Stimulated activated naive CD8-positive, alpha-beta T cell treated with anti-CD3 and anti-CD28 coated beads, Interleukin-15, Interleukin-2, amounts not matched to agents 100 U/mL and 50 U/mL, for 24 hours (primary cell): ENCODE results near the gene MOCS2.
"Not testable (repeated sequence)": the region's sequence is repeated elsewhere in the genome, so short reads cannot be mapped to it uniquely, and the experiment has no call there.

Experiments
- ATAC-seq: fragments of 150-1000 bp; cut with Tn5 transposase; one replicate; pipeline ENCODE4 v1.10.0; 2021
- DNase-seq: peaks from one replicate; pipeline ENCODE4 v3.0.0; 2021

MOCS2 gene, protein sequence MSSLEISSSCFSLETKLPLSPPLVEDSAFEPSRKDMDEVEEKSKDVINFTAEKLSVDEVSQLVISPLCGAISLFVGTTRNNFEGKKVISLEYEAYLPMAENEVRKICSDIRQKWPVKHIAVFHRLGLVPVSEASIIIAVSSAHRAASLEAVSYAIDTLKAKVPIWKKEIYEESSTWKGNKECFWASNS

DNA sequence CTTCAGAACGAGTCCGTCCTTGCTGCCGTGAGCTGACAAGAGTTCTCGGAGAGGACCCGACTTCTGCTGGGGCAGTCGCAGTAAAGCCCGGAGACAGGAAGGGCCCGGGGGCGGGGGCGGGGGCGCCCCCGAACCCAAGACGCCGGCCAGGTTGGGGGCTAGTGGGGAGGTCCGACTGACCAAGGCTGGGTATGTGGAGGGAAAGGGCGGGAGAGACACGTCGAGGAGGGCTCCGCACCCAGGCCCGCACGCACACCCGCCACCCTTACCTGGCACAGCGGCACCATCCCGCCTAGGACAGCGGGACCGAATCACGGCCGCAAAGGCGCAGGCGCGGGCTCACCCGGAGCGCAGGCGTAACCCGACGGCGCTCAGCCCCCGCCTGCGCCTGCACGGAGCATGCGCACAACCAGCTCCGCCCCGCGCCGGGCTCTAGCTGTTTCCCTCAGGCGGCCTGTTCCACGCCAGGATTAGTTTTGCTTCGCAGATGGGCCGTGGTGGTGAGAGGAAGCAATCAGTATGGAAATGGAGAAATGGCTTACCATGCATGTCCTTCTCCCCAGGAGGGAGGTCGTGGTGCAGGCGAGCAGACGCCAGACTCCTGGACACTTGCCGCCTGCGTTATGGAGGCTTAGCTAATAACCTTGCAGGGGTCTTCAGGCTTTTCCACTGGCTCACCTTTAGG lies at the start of gene MOCS2:
Gene MOCS2 (minus strand): TSS at position 315 of the 685 bp plus-strand sequence. CDS start 2,583 bp downstream, outside the sequence.
- DNase-seq (peak; percentile 92), ATAC-seq (peak; percentile 99)

DNA sequence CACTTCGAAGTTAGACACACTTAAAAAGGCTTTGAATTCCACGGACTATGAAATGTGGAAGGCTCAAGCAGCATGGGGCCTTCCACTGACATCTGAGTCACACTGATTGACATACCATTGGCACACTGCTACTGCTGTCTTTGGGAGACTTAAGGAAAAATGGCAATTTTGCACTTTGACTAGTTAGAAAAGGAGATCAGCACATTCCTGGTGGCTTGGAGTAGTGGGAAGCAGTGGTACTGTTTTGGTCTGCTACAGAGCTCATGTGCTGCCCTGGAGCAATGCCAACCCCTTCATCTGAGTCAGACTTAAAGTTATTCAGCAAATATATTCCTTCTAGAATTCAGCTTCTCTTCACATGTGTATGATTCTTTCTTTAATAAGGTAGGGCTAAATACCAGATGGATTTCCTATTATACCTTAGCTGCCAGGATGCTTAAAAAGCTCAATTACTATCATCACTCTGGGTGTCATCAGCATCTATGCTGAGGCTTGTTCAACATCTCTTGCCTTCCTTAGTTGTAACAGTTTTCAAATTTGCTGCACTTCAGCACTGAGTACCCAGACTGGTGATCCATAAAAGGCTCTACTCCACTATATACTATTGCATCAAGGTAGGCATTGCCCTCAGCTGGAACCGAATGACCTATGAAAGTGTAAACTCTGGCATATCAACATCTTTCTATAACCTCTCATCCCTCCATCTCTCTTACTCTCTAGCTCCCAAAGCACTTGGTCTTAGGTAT lies 42.3 kb upstream of the MOCS2 start:
- no peak for DNase-seq
- ATAC-seq, result no peak

DNA sequence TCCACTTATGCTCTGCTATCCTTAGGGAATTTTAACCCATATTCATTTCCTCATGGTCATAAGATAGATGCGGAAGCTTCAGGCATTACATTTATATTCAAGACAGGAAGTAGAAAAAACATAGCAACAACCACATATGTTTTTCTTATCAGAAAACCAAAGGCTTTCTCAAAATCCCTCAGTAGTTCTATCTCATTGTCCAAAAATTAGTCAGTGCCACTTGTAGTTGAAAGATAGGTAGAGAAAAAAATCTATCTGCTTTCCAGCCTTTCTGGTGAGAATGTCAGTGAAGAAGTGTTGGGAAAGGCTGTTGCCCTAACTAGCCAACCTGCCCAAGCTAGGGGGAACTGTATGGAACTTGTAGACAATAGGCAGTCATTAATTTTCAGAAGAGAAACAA lies 23.5 kb upstream of the MOCS2 start:
- DNase-seq, result no peak
- ATAC-seq, result no peak

DNA sequence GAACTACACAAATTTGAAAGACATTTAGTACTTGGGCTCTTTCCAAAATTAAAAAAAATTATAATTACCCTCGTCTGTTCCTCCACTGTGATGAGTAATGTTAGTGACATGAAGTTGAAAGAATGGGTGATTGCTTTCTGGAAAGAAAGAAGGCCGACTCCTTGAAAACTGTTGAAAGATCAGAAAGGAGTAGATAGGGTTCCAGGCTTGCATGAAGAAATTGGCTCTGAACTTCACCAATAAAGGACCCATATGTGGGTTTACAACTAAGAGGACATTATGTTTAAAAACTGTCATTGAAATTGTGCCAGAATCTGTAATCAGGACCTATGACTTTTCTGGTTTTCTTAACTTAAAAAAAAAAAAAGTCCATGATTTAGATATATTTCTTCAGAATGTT lies 20.7 kb upstream of the MOCS2 start:
- no peak for DNase-seq
- ATAC-seq, result no peak

DNA sequence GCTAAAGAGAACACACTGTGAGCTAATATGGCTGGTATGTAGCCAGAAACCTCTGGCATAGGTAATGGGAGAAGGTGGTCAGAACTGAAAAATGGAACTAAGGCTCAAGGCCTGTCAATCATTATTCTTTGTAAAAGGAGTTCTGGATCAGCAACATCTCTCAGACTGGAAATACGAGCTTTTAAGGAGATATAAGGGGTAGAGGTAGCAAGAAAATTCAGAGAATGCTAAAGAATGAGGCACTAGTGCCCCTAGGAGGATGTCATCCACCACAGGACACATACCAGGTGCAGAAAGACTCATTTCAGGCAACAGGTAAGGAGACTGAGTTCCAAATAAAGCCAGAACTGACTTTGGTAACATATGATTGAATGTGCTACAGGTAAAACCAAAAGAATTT lies 18.9 kb upstream of the MOCS2 start:
- ATAC-seq (no peak), DNase-seq (no peak)

DNA sequence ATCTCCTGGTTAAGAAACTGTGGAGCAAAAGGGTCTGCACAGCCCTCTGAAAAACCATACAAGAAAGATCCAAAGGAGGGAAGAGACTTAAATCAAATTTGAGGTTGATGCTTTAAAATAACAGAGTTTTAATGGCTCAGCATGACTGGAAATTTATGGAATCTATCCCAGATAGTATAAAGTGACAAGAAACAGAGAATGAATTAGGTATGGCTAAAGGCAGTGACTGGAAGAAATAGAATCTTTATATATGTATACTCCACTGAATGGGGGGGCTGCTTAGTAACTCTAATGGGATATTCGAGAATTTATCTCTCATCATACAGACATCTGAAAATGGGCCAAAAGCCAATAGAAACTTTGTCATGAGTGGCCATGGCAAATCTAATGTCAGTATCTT lies 17.6 kb upstream of the MOCS2 start:
- ATAC-seq, result no peak
- DNase-seq, result no peak

DNA sequence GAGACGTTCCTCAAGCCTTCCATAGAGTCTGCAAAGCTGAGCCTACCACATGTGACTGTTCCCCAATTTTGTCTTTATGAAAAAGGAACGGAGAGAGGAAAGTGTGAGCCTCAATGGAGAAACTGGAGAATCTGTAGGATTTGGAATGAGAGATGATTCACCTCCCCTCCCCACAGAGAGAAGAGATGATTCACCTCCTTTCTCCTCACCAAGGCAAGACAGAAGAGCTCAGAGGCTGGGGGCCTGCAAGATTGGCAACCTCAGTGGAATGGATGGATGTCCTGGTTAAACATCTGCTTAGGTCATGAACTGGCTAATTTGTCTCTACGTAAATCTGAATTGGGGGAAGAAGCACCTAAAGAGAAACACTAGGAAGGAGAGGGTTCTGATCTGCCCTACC lies 17.0 kb upstream of the MOCS2 start:
- DNase-seq (no peak), ATAC-seq (no peak)

DNA sequence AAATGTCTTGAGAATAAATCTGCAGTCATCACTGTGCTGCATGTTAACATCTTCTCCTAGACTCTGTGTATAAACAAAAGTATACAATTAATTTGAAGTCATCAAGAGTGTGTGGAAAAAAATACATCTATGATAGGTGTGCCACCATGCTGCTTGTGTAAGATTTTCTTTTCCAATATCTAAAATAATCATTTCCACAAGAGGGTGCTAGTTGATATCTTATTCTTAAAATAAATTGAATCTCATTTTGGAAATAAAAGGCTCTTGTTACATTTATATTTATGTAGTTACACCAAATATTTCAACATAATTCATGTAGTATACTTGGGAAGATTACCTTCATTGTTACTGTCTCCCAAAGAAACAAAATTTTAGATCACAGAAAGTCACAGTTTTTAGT lies 14.1 kb upstream of the MOCS2 start:
- DNase-seq (no peak), ATAC-seq (no peak)

DNA sequence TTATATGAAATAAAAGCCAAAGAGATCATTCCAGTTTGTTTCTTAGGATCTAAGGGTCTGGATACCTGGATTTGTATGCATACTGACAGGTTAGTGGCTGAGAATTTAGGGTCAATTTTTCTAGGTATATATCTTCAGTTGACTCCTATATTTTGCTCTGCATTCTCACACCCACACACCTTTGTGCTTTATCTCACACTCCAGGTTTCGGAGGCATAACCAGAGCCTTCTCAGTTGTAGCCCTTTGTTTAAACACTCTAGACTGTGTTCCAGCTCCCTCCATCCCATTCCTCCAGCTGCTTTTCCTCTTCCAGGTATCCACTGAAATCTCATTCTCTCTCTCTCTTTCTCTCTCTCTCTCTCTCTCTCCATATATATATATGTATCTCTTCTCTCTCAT lies 10.6 kb upstream of the MOCS2 start:
- ATAC-seq (no peak), DNase-seq (no peak)

DNA sequence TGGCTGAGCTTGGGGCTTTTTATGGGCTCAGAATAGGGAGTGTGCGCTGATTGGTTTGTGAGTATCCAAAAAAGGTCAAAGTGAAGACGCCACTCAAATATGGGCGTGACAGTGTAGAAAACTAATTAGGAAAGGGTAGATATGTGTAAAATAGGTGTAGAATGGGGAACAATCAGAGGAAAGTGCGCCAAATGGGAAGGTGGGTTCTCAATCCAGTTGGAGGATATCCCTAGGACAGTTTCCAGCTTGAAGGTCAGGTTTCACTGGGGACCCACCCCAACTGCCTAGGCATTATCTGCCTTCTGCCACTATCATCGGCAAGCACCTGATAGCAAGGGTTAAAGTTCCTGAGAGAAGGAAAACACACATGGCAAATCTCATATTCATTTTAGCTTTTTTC lies 9.3 kb upstream of the MOCS2 start:
- DNase-seq, result no peak
- no peak for ATAC-seq

DNA sequence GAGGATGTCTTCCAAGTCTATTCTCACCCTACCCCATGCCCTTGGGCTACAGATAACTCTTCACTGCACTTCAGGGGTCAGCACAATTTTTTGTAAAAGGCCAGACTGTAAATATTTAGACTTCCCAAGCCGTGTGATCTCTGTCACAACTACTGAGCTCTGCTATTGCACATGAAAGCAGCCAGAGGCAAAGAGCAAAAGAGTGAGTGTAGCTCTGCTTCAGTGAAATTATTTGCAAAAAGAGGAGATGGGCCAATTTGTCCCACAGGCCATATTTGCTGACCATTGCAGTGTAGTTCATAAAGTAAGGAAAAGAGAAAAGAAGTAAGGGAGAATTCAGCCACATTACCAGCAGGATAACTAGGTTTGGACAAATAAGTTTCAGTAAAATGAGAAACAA lies 7.0 kb upstream of the MOCS2 start:
- ATAC-seq (no peak), DNase-seq (no peak)

DNA sequence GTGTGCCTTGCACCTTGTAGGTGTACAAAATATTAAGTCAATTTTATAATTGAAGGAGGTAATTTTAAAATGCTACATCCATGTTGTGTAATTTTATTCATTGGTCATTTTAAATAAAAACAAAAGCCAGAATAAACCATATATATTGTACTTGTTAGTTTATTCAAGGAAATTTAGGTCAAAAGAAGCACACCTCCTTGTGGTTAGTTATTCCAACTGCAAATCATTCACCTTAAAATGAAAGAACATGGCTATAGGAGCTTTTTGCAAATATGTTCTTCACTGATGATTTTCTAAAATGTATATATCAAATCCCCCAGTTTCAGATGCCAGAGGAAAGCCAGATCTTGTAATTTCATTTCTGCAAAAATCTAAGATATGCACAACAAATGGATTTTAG lies 5.4 kb upstream of the MOCS2 start:
- ATAC-seq (no peak), DNase-seq (no peak)

DNA sequence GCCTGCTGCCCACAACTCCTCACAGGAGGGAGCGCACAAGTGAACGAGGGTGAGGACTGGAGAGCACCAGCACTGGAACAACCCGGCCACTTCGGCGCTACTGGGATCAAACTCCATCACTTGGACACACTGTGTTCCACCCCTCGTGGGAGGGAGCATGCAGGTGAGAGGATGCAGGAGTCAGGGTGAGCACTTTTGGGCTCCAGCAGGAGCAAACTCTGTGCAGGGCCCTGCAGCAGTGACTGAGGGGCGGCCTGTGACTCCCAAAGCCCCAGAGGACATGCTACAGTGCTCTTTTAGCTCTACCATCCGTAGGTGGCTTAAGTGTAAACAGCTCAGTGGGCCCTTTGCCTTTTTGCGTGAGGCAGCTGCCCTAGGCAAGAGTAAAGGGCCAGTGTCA lies 4.4 kb upstream of the MOCS2 start:
- ATAC-seq (no peak), DNase-seq (no peak)

DNA sequence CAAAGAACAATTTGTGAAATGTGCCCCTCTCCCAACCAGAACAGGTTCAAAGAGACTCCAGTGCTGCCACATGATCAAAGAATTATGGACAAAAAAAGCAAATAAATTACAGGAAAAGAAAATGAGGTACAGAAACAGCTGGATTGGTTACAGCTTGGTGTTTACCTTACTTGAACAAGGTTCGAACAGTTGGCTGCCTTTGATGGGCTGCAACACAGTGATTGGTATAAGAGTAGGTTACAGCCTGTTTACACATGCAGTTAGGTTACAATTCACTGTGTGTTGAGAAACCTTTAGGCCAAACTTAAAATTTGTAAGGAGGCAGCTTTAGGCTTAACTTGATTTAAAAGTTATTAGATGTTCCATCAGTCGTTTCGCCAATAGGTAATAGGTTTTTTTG lies 3.4 kb upstream of the MOCS2 start:
- ATAC-seq (no peak), DNase-seq (no peak)

DNA sequence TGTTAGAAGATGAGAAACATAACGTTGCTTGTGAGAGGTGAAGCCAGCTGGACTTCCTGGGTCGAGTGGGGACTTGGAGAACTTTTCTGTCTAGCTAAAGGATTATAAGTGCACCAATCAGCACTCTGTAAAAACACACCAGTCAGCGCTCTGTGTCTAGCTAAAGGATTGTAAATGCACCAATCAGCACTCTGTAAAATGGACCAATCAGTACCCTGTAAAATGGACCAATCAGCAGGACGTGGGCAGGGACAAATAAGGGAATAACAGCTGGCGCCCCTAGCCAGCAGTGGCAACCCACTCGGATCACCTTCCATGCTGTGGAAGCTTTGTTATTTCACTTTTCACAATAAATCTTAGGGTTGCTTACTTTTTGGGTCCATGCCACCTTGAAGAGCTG lies 2.8 kb upstream of the MOCS2 start:
- ATAC-seq, DNase-seq: not testable (repeated sequence)

DNA sequence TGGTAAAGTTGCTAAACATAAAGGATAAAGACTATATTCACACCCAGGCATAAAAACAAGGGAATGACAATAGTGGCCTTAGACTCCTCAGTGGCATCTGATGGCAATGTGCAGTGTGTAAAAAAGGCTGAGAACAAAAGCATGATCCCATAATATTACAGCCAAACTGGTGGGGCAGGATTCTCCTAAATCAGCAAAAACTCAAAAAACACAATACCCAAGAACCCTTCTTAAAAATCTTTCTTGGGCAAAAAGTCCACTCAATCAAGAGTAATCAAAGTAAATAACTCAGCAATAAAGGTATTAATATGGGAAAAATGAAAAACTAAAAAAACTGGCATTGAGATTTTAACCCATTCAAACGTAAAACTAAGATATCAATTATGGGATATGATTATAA lies 1.6 kb upstream of the MOCS2 start:
- DNase-seq, result no peak
- ATAC-seq, result no peak

DNA sequence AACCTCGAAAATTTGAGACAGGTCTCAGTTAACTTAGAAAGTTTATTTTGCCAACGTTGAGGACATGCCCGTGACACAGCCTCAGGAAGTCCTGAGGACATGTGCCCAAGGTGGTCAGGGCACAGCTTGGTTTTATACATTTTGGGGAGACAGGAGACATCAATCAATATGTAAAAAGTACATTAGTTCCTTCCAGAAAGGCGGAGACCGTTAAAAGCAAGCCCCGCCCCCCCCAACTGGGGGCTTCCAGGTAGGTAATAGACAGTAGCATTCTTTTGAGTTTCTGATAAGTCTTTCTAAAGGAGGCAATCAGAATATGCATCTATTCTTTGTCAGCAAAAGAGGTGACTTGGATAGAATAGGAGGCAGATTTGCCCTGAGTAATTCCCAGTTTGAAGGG lies 599 bp upstream of the MOCS2 start:
- peak; percentile 13 for DNase-seq
- no peak for ATAC-seq

DNA sequence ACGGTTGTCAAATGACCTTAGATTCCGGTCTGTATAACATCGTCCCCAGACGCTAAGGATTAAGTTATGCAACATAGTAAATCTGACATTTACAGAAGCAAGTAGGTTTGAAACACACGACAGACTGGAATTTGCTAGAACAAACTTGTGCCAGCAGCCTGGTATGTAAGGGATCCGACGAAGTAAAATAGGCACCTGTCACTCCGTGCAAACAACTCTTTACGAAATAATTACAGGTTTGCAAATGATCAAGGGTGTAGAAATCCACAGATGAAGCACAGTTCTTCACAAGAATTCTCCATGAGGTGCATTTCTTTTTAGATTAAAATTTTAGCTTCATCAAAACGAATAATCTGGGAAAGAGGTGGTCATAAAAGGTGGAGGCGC lies 508 bp downstream of the MOCS2 start:
- DNase-seq (no peak), ATAC-seq (no peak)

DNA sequence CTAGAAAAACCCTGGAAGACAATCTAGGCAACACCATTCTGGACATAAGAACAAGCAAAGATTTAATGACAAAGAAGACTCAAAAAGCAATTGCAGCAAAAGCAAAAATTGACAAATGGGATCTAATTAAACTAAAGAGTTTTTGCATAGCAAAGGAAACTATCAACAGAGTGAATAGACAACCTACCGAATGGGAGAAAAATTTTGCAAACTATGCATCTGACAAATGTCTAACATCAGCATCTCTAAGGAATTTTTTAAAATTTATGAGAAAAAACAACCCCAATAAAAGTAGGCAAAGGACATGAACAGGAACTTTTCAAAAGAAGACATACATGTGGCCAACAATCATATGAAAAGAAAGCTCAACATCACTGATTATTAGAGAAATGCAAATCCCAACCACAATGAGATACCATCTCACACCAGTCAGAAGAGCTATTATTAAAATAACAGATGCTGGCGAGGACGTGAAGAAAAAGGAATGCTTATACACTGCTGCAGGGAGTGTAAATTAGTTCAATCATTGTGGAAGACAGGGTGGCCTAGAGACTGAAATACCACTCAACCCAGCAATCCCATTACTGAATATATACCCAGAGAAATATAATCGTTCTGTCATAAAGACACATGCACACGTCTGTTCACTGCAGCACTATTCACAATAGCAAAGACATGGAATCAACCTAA lies 3.8 kb downstream of the MOCS2 start:
- no peak for ATAC-seq
- DNase-seq, result no peak

DNA sequence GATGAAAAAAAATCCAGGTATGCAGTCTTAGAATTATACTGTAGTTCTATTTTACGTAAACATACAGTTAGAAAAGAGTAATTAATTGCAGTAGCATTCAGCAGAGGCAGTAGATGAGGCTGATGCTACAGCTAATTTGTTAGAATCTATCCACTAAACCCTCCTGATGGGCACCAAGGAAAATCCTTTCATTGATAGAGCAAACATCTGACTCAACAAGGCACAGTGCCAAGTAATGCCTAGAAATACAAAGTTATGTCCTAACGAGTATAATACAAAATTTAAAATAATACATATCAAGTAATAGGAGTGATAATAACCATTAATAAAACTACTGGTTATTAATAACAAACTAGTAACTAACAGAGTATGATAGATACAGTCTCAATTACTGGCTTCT lies 9.0 kb downstream of the MOCS2 start:
- ATAC-seq (no peak), DNase-seq (no peak)

DNA sequence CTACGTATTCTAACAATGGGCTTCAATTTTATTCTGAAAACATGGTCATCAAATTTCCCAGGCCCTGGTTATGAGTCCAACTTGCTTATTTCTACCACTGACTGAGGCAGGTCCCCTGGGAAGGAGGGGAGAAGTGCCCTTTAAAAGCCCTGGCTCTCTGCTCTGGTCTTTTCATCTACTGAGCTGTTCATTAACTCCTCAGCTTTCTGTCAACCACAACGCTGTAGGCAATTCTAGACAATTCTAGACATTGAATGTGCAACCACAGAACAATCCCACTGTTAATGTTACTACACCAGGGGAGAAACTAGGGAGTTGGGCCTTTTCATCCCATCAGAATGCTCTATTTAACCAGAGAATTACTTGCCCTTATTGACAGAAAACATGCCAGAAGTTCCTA lies 10.0 kb downstream of the MOCS2 start:
- ATAC-seq (no peak), DNase-seq (no peak)

DNA sequence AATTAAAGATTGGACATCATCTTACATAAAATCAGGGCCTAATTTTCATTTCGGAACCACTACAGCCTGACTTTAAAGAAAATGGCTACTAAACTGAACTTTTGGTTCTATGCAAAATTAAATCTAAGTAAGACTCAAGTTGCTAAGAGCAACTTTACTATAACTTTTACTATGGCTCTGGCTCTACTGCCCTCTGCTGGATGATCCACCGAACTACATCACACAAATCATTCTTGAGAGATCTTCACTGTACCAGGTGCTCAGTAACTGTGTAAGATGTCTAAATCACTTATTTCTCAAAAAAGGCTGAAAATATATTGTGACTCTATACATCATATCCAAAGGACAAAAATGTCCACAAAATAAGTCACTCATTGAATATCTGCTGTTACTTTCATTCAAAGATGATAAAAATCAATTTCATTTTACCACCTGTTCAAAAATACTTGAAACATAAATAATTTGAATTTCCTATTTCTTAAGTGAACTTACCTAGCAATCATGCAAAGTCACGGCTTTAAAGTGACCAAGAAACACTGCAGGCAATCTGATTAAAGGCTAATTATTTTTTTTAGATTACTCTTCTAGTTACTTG lies 13.5 kb downstream of the MOCS2 start:
- DNase-seq (peak; percentile 71), ATAC-seq (no peak)

DNA sequence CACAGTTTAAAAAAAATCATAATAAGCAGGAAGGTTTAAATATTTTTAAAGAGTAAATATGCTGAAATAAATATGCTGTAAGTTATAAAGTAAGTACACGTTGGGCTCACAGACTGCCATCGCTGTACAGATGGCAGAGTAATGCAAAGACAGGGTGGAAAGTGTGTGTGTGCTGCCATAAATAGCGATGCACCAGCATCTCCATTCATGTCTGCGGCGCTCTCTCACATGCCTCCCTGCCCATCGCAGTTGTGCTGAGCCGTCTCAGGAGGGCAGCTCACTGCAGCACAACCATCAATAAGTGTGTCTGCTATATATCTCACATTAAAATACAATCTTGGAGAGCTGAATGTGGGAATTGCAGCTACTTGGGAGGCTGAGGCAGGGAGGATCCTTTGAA lies 14.3 kb downstream of the MOCS2 start:
- ATAC-seq (no peak), DNase-seq (no peak)
